AG04450 (cell line): ENCODE data around the gene PTPRD. TPM values are rescaled to one million over a fixed set of nuclear protein-coding genes. Genes with fewer than 3 reads are reported as not detected.
"Not testable (repeated sequence)": the region's sequence is repeated elsewhere in the genome, so short reads cannot be mapped to it uniquely, and the experiment has no call there.

ENCODE experiments used
- CTCF ChIA-PET: fragments of 300-600, 350-600 bp; formaldehyde crosslinking; extraction: SDS; loops from one replicate; lab custom pipeline; 2022; ENCODE audit warnings: antibody characterized with exemption, inconsistent platforms; lab: Charles Lee
- POLR2A ChIA-PET: fragments of 350-600 bp; formaldehyde crosslinking; extraction: SDS; loops from one replicate; lab custom pipeline; 2021; ENCODE audit warnings: antibody characterized with exemption, inconsistent platforms; lab: Yijun Ruan, JAX
- DNase-seq: peaks from one replicate; pipeline ENCODE4 v3.0.0-alpha.2; 2011; ENCODE audit warnings: low read depth, low spot score
- H3K27ac ChIP-seq: one replicate; pipeline ENCODE4 v1.5.1; 2012; ENCODE audit warnings: low read depth, low read length, control low read depth
- H3K27me3 ChIP-seq: one replicate; pipeline ENCODE4 v1.6.0; 2012; ENCODE audit warnings: low read length; ENCODE audit not compliant: control insufficient read depth, insufficient read depth
- H3K4me3 ChIP-seq: 2 replicates; pipeline ENCODE4 v1.5.1; 2011; ENCODE audit warnings: mild to moderate bottlenecking, low read depth, low read length, control low read depth
- H3K9me3 ChIP-seq: 2 replicates; pipeline ENCODE4 v1.5.1; 2012; ENCODE audit warnings: low read length; ENCODE audit not compliant: control insufficient read depth, insufficient read depth
- polyA plus RNA-seq: library from polyadenylated mRNA; depleted of rRNA; stranded (reverse); fragments of >200 nt; gene quantifications from 2 replicates; pipeline ENCODE4 v1.2.3, GENCODE V29; 2011
- TF ChIP-seq, protein P1 (sequence below): IDR thresholded peaks from 2 replicates; pipeline ENCODE4 v1.5.1; 2011; ENCODE audit warnings: low read depth, low read length, control low read depth, inconsistent platforms

The PTPRD gene
- polyA plus RNA-seq, 1 experiment: 0.19 TPM

DNA sequence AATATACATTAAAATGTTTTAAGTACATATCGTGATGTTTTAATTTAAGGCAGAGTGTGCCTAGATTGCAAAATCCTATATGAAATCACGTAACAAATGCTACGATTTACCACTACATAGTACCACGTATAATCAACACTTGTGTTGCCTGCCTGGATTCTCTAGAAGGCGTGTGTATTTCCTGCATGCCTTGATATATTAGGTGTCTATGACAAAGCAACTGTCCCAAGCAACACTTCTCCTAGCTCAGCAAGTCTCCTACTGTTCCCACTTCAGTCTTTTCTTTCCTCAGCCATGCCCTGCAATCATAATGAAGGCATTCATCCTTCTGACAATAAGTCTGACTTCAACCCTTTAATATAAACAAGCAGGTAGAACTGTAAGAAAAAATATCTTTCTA, 89.6 kb downstream of the PTPRD start:
- ChIA-PET POLR2A (no interaction called here), CTCF (no interaction called here)
- H3K27me3 ChIP-seq: no peaks in the 10 kb centered on the region
- no peak for DNase-seq
- no peak overlapping the region for H3K27ac ChIP-seq
- H3K4me3 ChIP-seq: no peak overlapping the region
- TF ChIP-seq, protein P1, sequence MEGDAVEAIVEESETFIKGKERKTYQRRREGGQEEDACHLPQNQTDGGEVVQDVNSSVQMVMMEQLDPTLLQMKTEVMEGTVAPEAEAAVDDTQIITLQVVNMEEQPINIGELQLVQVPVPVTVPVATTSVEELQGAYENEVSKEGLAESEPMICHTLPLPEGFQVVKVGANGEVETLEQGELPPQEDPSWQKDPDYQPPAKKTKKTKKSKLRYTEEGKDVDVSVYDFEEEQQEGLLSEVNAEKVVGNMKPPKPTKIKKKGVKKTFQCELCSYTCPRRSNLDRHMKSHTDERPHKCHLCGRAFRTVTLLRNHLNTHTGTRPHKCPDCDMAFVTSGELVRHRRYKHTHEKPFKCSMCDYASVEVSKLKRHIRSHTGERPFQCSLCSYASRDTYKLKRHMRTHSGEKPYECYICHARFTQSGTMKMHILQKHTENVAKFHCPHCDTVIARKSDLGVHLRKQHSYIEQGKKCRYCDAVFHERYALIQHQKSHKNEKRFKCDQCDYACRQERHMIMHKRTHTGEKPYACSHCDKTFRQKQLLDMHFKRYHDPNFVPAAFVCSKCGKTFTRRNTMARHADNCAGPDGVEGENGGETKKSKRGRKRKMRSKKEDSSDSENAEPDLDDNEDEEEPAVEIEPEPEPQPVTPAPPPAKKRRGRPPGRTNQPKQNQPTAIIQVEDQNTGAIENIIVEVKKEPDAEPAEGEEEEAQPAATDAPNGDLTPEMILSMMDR: no peak
- H3K9me3 ChIP-seq: peaks cover 3% of the 10 kb centered on the region; the same call in 1 of the 2 replicates

DNA sequence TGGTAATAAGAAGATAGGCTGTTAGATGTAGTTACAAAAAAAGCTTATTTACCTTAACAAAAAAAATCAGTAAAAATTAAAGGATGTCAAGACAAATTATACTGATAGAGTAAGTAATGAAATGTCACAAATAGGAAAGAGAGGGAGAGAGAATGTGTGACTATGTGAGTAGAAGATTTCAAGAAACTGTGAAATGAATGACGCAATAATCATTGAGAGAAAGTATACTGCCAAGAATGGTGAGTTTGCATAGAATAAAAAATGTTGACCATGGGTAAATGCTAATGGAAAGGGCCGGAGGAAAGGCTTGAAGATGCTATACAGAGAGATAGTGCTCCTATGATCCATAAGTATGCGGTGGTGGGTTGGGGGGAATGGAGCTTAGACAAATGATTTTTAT, 100.7 kb downstream of the PTPRD start:
- no peaks in the 10 kb centered on the region for H3K27me3 ChIP-seq
- ChIA-PET POLR2A (no interaction called here), CTCF (no interaction called here)
- H3K27ac ChIP-seq: no peak overlapping the region
- no peaks in the 10 kb centered on the region; the same call in 1 of the 2 replicates for H3K9me3 ChIP-seq
- DNase-seq: no peak
- H3K4me3 ChIP-seq: no peak overlapping the region
- TF ChIP-seq, protein P1: no peak

DNA sequence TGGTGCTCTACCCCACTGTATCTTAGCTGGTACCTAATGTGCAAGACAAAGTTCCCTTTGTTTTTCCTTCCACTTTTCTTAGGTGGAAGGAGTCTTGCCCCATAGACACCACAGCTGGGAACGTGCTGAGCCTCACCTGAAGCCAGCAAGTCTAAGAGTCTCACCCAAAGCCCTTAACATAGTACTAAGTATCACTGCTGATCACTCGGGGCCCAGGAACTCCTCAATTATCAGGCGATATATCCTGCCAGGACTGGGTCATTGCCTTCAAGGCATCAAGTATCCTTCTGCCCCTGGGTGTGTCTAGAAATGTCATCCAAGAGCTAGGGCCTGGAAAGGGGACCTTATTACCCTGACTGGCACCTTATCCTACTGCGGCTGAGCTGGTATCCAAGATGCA, 123.9 kb downstream of the PTPRD start:
- CTCF ChIA-PET: no interaction called here
- POLR2A ChIA-PET: no interaction called here

DNA sequence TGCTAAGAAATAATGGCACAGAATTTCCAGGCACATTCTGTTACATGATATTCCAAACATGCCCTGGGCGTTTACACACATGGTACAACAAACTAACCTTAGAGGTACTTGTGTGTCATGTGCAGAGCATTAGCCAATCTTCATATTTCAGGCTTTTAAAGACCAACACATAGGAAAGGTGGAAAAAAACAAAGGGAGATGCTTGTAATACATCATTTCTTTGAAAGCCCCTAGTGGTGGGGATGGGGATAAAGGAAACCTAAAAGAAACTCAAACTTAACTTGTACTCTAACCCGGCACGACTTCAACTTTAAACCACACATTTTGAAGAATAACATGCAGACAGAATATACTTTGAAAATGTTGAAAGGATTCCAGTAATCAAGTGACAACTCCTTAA, 133.6 kb downstream of the PTPRD start:
- Histone ChIP-seq H3K27me3 (no peaks in the 10 kb centered on the region), H3K9me3 (peaks cover 6% of the 10 kb centered on the region; the same call in 1 of the 2 replicates), H3K4me3 (no peak overlapping the region), H3K27ac (no peak overlapping the region)
- TF ChIP-seq, protein P1: 0 out of 2 replicates have a peak, but pooled peaks have one; percentile 12
- CTCF ChIA-PET: no interaction called here
- no peak for DNase-seq
- POLR2A ChIA-PET: no interaction called here

More for the DNA sequence above, 123.9 kb downstream of the PTPRD start:
- no peak overlapping the region for H3K27ac ChIP-seq
- H3K9me3 ChIP-seq: peaks cover 20% of the 10 kb centered on the region
- TF ChIP-seq, protein P1: no peak
- H3K27me3 ChIP-seq: no peaks in the 10 kb centered on the region
- no peak for DNase-seq
- no peak overlapping the region for H3K4me3 ChIP-seq

DNA sequence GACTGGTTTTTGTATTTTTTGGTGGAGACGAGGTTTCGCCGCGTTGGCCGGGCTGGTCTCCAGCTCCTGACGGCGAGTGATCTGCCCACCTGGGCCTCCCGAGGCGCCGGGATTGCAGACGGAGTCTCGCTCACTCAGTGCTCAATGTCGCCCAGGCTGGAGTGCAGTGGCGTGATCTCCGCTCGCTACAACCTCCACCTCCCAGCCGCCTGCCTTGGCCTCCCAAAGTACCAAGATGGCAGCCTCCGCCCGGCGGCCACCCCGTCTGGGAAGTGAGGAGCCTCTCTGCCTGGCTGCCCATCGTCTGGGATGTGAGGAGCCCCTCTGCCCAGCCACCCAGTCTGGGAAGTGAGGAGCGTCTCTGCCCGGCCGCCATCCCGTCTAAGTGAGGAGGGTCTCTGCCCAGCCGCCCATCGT, 163.6 kb downstream of the PTPRD start:
- DNase-seq, CTCF ChIA-PET, H3K27ac ChIP-seq, H3K4me3 ChIP-seq, POLR2A ChIA-PET, H3K9me3 ChIP-seq, H3K27me3 ChIP-seq: not testable (repeated sequence)

DNA sequence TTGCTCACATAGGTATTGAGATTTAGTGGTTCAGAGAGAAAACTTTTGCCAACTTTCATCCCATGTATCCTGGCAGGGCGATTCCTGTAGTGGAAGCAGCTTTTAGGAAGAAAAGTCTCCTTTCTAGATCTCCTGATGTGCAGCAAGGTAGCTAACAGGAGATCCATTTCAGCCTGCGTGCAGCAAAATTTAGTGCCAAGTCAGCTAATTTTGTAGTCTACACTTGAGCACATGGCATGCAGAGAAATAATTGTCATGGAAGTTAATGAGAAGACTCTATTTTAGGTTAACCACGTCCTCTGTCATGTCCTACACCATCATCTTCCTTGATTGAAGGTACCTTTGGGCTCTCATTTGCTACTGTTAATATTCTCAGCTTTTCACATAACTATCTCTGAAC, 165.8 kb downstream of the PTPRD start:
- peaks cover 7% of the 10 kb centered on the region for H3K9me3 ChIP-seq
- TF ChIP-seq, protein P1: no peak
- no peak for DNase-seq
- no peak overlapping the region for H3K4me3 ChIP-seq
- POLR2A ChIA-PET: no interaction called here
- no peaks in the 10 kb centered on the region for H3K27me3 ChIP-seq
- CTCF ChIA-PET: no interaction called here
- H3K27ac ChIP-seq: no peak overlapping the region
